GM23338 (cell line): ENCODE data around the gene SUV39H1. TPM values are rescaled to one million over a fixed set of nuclear protein-coding genes. Genes with fewer than 3 reads are reported as not detected.

ENCODE experiments used
- ATAC-seq: fragments of 200-7000 bp; cut with Tn5 transposase; 3 replicates; pipeline ENCODE4 v1.9.1; 2020
- DNase-seq: peaks from one replicate; pipeline ENCODE4 v3.0.0-alpha.2; 2015; ENCODE audit warnings: low spot score
- H2AFZ ChIP-seq: fragments of 200-600 bp; sonication (generic); 2 replicates; pipeline ENCODE4 v1.8.0; 2016; ENCODE audit warnings: antibody characterized with exemption, mild to moderate bottlenecking, moderate library complexity
- H3F3A ChIP-seq: fragments of 200-600 bp; sonication (generic); replicated peaks from 2 replicates; pipeline ENCODE4 v1.8.0; 2017; ENCODE audit warnings: antibody characterized with exemption, mixed run types, low read depth
- H3K27ac ChIP-seq: fragments of 200-600 bp; sonication (generic); 2 replicates; pipeline ENCODE4 v1.6.1; 2016; ENCODE audit warnings: low read depth
- H3K27me3 ChIP-seq: fragments of 200-600 bp; sonication (generic); 2 replicates; pipeline ENCODE4 v1.8.0; 2016; ENCODE audit warnings: mild to moderate bottlenecking, mixed run types, moderate library complexity; ENCODE audit not compliant: insufficient read depth
- H3K36me3 ChIP-seq: fragments of 200-600 bp; sonication (generic); 2 replicates; pipeline ENCODE4 v1.8.0; 2016; ENCODE audit warnings: mild to moderate bottlenecking; ENCODE audit not compliant: insufficient read depth
- H3K4me1 ChIP-seq: fragments of 200-600 bp; sonication (generic); 2 replicates; pipeline ENCODE4 v1.8.0; 2016; ENCODE audit warnings: mild to moderate bottlenecking, moderate library complexity; ENCODE audit not compliant: insufficient read depth
- H3K4me2 ChIP-seq: fragments of 200-600 bp; sonication (generic); 2 replicates; pipeline ENCODE4 v1.7.1; 2017; ENCODE audit warnings: mixed run types
- H3K4me3 ChIP-seq: fragments of 200-600 bp; sonication (generic); 2 replicates; pipeline ENCODE4 v1.6.1; 2016; ENCODE audit warnings: mixed run types
- H3K79me2 ChIP-seq: fragments of 200-600 bp; sonication (generic); replicated peaks from 2 replicates; pipeline ENCODE4 v1.8.0; 2017; ENCODE audit warnings: mild to moderate bottlenecking; ENCODE audit not compliant: insufficient read depth
- H3K9me2 ChIP-seq: fragments of 200-600 bp; sonication (generic); 2 replicates; pipeline ENCODE4 v1.8.0; 2017; ENCODE audit not compliant: insufficient read depth
- H4K20me1 ChIP-seq: fragments of 200-600 bp; sonication (generic); replicated peaks from 2 replicates; pipeline ENCODE4 v1.8.0; 2017; ENCODE audit warnings: mild to moderate bottlenecking; ENCODE audit not compliant: insufficient read depth
- H3K27ac Mint-ChIP-seq: 2 replicates; pipeline ENCODE4 v1.8.0; 2020; ENCODE audit warnings: inconsistent platforms, mild to moderate bottlenecking, moderate library complexity, mixed read lengths
- H3K27me3 Mint-ChIP-seq: 3 replicates; pipeline ENCODE4 v1.8.0; 2022; ENCODE audit warnings: low read depth, mild to moderate bottlenecking, moderate library complexity, mixed read lengths, inconsistent platforms; ENCODE audit not compliant: insufficient read depth, poor library complexity
- H3K36me3 Mint-ChIP-seq: 3 replicates; pipeline ENCODE4 v1.8.0; 2021; ENCODE audit warnings: low read depth, mild to moderate bottlenecking, inconsistent platforms, moderate library complexity, mixed read lengths
- H3K4me1 Mint-ChIP-seq: 3 replicates; pipeline ENCODE4 v1.8.0; 2020; ENCODE audit warnings: mild to moderate bottlenecking, inconsistent platforms, mixed read lengths
- H3K4me3 Mint-ChIP-seq: 3 replicates; pipeline ENCODE4 v1.8.0; 2021; ENCODE audit warnings: moderate library complexity, mild to moderate bottlenecking, inconsistent platforms, mixed read lengths
- H3K9me3 Mint-ChIP-seq: 3 replicates; pipeline ENCODE4 v1.8.0; 2020; ENCODE audit warnings: moderate library complexity, mild to moderate bottlenecking, inconsistent platforms, mixed read lengths
- EZH2phosphoT487 ChIP-seq: fragments of 200-600 bp; sonication (generic); IDR thresholded peaks from one replicate; pipeline ENCODE4 v1.8.1; 2018; ENCODE audit warnings: antibody characterized with exemption; ENCODE audit not compliant: unreplicated experiment
- POLR2AphosphoS5 ChIP-seq: IDR thresholded peaks from 2 replicates; pipeline ENCODE4 v1.6.1; 2016; ENCODE audit warnings: antibody characterized with exemption, low read depth
- STAT1 ChIP-seq: IDR thresholded peaks from one replicate; pipeline ENCODE4 v1.6.1; 2016; ENCODE audit warnings: antibody characterized with exemption; ENCODE audit not compliant: unreplicated experiment
- polyA plus RNA-seq: library from polyadenylated mRNA; unstranded; fragments of >200 nt; fragmentation: Nextera tagmentation; extraction: Ambion mirVana; gene quantifications from 2 replicates; pipeline ENCODE4 v1.2.1, GENCODE V29; 2016
- total RNA-seq: library from RNA; depleted of rRNA; stranded (reverse); fragments of >200 nt; shearing (Covaris generic); gene quantifications from 2 replicates; pipeline ENCODE4 v1.2.3, GENCODE V29; 2014
- TF ChIP-seq, protein P1 (sequence below): fragments of 250-450 bp; sonication (Bioruptor Pico); IDR thresholded peaks from 2 replicates; pipeline ENCODE4 v1.5.0; 2020; ENCODE audit warnings: mild to moderate bottlenecking, moderate library complexity
- TF ChIP-seq, protein P2 (sequence below): IDR thresholded peaks from one replicate; pipeline ENCODE4 v1.6.1; 2018; ENCODE audit warnings: antibody characterized with exemption; ENCODE audit not compliant: unreplicated experiment

Gene SUV39H1
- total and polyA plus RNA-seq, 2 experiments from 2014 or later = 9.5 to 15.2 TPM

DNA sequence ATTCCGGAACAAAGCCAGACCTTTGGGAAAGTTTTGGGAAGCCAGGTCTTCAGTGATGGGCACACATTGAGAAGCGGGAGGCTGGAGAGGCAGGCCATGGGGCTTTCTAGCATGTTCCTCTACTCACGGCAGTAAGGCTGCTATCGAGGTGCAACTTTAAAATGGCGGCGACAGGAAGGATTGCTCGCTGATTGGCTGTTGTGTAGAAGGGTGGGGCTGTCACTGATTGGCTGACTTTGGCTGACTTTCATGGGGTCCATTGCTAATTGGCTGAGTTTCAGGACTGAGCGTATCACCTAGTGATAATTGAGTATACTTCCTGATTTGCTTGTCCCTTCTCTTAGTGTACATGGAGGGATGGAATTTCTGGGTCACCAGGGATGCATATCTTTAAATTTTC is 45.3 kb downstream of the SUV39H1 start:
- Histone ChIP-seq H3K9me2 (no peaks in the 10 kb centered on the region), H3K4me2 (no peak overlapping the region), H3K4me1 (peaks cover 5% of the 10 kb centered on the region; the same call in 1 of the 2 replicates), H4K20me1 (no peaks in the 10 kb centered on the region), H3K79me2 (no peaks in the 10 kb centered on the region), H3F3A (no peaks in the 10 kb centered on the region), H3K27me3 (no peaks in the 10 kb centered on the region), H3K27ac (no peak overlapping the region), H2AFZ (no peak overlapping the region), H3K36me3 (no peaks in the 10 kb centered on the region), H3K4me3 (no peak overlapping the region)
- Mint-ChIP-seq H3K27me3 (no peaks in the 10 kb centered on the region), H3K4me1 (peaks cover 9% of the 10 kb centered on the region; the same call in 2 of the 3 replicates), H3K9me3 (no peaks in the 10 kb centered on the region), H3K27ac (no peak overlapping the region), H3K4me3 (no peak overlapping the region), H3K36me3 (no peaks in the 10 kb centered on the region)
- TF ChIP-seq STAT1 (no peak), POLR2AphosphoS5 (no peak), EZH2phosphoT487 (no peak)
- TF ChIP-seq, protein P1, sequence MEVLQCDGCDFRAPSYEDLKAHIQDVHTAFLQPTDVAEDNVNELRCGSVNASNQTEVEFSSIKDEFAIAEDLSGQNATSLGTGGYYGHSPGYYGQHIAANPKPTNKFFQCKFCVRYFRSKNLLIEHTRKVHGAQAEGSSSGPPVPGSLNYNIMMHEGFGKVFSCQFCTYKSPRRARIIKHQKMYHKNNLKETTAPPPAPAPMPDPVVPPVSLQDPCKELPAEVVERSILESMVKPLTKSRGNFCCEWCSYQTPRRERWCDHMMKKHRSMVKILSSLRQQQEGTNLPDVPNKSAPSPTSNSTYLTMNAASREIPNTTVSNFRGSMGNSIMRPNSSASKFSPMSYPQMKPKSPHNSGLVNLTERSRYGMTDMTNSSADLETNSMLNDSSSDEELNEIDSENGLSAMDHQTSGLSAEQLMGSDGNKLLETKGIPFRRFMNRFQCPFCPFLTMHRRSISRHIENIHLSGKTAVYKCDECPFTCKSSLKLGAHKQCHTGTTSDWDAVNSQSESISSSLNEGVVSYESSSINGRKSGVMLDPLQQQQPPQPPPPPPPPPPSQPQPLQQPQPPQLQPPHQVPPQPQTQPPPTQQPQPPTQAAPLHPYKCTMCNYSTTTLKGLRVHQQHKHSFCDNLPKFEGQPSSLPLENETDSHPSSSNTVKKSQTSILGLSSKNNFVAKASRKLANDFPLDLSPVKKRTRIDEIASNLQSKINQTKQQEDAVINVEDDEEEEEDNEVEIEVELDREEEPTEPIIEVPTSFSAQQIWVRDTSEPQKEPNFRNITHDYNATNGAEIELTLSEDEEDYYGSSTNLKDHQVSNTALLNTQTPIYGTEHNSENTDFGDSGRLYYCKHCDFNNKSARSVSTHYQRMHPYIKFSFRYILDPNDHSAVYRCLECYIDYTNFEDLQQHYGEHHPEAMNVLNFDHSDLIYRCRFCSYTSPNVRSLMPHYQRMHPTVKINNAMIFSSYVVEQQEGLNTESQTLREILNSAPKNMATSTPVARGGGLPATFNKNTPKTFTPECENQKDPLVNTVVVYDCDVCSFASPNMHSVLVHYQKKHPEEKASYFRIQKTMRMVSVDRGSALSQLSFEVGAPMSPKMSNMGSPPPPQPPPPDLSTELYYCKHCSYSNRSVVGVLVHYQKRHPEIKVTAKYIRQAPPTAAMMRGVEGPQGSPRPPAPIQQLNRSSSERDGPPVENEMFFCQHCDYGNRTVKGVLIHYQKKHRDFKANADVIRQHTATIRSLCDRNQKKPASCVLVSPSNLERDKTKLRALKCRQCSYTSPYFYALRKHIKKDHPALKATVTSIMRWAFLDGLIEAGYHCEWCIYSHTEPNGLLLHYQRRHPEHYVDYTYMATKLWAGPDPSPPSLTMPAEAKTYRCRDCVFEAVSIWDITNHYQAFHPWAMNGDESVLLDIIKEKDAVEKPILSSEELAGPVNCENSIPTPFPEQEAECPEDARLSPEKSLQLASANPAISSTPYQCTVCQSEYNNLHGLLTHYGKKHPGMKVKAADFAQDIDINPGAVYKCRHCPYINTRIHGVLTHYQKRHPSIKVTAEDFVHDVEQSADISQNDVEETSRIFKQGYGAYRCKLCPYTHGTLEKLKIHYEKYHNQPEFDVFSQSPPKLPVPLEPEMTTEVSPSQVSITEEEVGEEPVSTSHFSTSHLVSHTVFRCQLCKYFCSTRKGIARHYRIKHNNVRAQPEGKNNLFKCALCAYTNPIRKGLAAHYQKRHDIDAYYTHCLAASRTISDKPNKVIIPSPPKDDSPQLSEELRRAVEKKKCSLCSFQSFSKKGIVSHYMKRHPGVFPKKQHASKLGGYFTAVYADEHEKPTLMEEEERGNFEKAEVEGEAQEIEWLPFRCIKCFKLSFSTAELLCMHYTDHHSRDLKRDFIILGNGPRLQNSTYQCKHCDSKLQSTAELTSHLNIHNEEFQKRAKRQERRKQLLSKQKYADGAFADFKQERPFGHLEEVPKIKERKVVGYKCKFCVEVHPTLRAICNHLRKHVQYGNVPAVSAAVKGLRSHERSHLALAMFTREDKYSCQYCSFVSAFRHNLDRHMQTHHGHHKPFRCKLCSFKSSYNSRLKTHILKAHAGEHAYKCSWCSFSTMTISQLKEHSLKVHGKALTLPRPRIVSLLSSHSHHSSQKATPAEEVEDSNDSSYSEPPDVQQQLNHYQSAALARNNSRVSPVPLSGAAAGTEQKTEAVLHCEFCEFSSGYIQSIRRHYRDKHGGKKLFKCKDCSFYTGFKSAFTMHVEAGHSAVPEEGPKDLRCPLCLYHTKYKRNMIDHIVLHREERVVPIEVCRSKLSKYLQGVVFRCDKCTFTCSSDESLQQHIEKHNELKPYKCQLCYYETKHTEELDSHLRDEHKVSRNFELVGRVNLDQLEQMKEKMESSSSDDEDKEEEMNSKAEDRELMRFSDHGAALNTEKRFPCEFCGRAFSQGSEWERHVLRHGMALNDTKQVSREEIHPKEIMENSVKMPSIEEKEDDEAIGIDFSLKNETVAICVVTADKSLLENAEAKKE (CRISPR knock-in tag) = no peak
- TF ChIP-seq, protein P2, sequence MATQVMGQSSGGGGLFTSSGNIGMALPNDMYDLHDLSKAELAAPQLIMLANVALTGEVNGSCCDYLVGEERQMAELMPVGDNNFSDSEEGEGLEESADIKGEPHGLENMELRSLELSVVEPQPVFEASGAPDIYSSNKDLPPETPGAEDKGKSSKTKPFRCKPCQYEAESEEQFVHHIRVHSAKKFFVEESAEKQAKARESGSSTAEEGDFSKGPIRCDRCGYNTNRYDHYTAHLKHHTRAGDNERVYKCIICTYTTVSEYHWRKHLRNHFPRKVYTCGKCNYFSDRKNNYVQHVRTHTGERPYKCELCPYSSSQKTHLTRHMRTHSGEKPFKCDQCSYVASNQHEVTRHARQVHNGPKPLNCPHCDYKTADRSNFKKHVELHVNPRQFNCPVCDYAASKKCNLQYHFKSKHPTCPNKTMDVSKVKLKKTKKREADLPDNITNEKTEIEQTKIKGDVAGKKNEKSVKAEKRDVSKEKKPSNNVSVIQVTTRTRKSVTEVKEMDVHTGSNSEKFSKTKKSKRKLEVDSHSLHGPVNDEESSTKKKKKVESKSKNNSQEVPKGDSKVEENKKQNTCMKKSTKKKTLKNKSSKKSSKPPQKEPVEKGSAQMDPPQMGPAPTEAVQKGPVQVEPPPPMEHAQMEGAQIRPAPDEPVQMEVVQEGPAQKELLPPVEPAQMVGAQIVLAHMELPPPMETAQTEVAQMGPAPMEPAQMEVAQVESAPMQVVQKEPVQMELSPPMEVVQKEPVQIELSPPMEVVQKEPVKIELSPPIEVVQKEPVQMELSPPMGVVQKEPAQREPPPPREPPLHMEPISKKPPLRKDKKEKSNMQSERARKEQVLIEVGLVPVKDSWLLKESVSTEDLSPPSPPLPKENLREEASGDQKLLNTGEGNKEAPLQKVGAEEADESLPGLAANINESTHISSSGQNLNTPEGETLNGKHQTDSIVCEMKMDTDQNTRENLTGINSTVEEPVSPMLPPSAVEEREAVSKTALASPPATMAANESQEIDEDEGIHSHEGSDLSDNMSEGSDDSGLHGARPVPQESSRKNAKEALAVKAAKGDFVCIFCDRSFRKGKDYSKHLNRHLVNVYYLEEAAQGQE = no peak
- DNase-seq (no peak), ATAC-seq (no peak)
